Retinal pigment epithelial cell (primary cell): Measurements from ENCODE around the gene TTLL5.

Source experiments
- DNase-seq: peaks from one replicate; pipeline ENCODE4 v3.0.0-alpha.2; 2010; ENCODE audit warnings: low read depth
- H3K4me3 ChIP-seq: 2 replicates; pipeline ENCODE4 v1.5.1; 2011; ENCODE audit warnings: mild to moderate bottlenecking, low read length, control low read depth, moderate library complexity
- CTCF ChIP-seq: conservative IDR thresholded peaks from 2 replicates; pipeline ENCODE4 v1.5.1; 2011; ENCODE audit warnings: low read depth, low read length, control low read depth, inconsistent platforms

The TTLL5 gene

GRCh38 chr14:75982266-75983018, 321.4 kb downstream of the TTLL5 start:
- peak; percentile 67 for TF ChIP-seq CTCF
- no peak for DNase-seq
- peak overlapping the region; percentile 65 for H3K4me3 ChIP-seq

- TF ChIP-seq CTCF, result no peak
- H3K4me3 ChIP-seq, result peak overlapping the region; percentile 44
- DNase-seq, result no peak
Measured at GRCh38 chr14:75983019-75983358, 321.9 kb downstream of the TTLL5 start.

GRCh38 chr14:75984674-75985073, 323.6 kb downstream of the TTLL5 start:
- no peak overlapping the region for H3K4me3 ChIP-seq
- no peak for DNase-seq
- TF ChIP-seq CTCF, result no peak

- no peak for TF ChIP-seq CTCF
- no peak for DNase-seq
- peak within 1 kb of the TSS; percentile 92 for H3K4me3 ChIP-seq
Measured at GRCh38 chr14:75985618-75986438, 324.8 kb downstream of the TTLL5 start, which contains the start of gene IFT43. TSS of gene IFT43 (plus strand) at chr14:75985763. CDS start at chr14:75985787, 24 bp downstream.

- H3K4me3 ChIP-seq, result peak overlapping the region; percentile 92
- no peak for TF ChIP-seq CTCF
- DNase-seq, result no peak
Measured at GRCh38 chr14:75986439-75986765, 325.4 kb downstream of the TTLL5 start.

GRCh38 chr14:75987201-75987970, 326.3 kb downstream of the TTLL5 start:
- no peak for TF ChIP-seq CTCF
- DNase-seq, result no peak
- no peak overlapping the region for H3K4me3 ChIP-seq
